K562 (cell line): ENCODE measurements around the gene SCART1. TPM values are rescaled to one million over a fixed set of nuclear protein-coding genes. Genes with fewer than 3 reads are reported as not detected.

Experiments used
- ATAC-seq: fragments of 200-7000 bp; cut with Tn5 transposase; 3 replicates; pipeline ENCODE4 v1.9.1; 2020; ENCODE audit warnings: moderate library complexity
- BruUV-seq: library from RNA; stranded (reverse); fragments of 400-500 nt; replicated peaks from 2 replicates; lab custom pipeline; 2021; lab: Mats Ljungman, UMichigan
- CTCF ChIA-PET: fragments of 300-600 bp; formaldehyde crosslinking; extraction: SDS; loops from one replicate; lab custom pipeline; 2021; ENCODE audit warnings: low intra/inter-chr PET ratio; lab: Yijun Ruan, JAX
- POLR2A ChIA-PET: fragments of 300-600, 350-650 bp; sonication (Branson Sonifier 250); formaldehyde crosslinking; extraction: SDS; loops from one replicate; lab custom pipeline; 2021; ENCODE audit warnings: antibody characterized with exemption, inconsistent platforms; lab: Yijun Ruan, JAX
- DNase-seq, 4 experiments: peaks; one replicate each; pipeline versions ENCODE4 v3.0.0 to v3.0.0-alpha.2; 2011 to 2018; ENCODE audit warnings: low spot score in 3 of 4, mixed read lengths in 3 of 4; ENCODE audit errors: extremely low read depth in 1 of 4
- FAIRE-seq: peaks from 2 replicates; lab custom pipeline; 2011; peaks lifted over from hg19 to GRCh38; lab: Jason Lieb, UNC
- H2AFZ ChIP-seq: 2 replicates; pipeline ENCODE4 v1.6.0; 2011; ENCODE audit warnings: low read depth, low read length, control low read depth, inconsistent platforms
- H3K27ac ChIP-seq: fragments of 200-600 bp; 3 replicates; pipeline ENCODE4 v1.8.0; 2011; ENCODE audit warnings: low read depth, mild to moderate bottlenecking, control low read depth, inconsistent platforms, low read length, moderate library complexity, mixed read lengths; ENCODE audit errors: extremely low read depth
- H3K27me3 ChIP-seq, 2 experiments: fragments of 300-600 bp in 1 of 2; 2 replicates in 1 of 2; 3 replicates in 1 of 2; pipeline versions ENCODE4 v1.6.0 to v1.8.0; 2011; ENCODE audit warnings: inconsistent platforms in 2 of 2, low read length in 2 of 2, mild to moderate bottlenecking in 1 of 2, mixed read lengths in 1 of 2, moderate library complexity in 1 of 2; ENCODE audit not compliant: control insufficient read depth in 2 of 2, insufficient read depth in 2 of 2
- H3K36me3 ChIP-seq: fragments of 300-600 bp; 3 replicates; pipeline ENCODE4 v1.8.0; 2011; ENCODE audit warnings: mild to moderate bottlenecking, low read length, inconsistent platforms; ENCODE audit not compliant: control insufficient read depth, insufficient read depth
- H3K4me1 ChIP-seq, 2 experiments: fragments of 200-600 bp in 1 of 2; replicated peaks in 1 of 2; 2 replicates in 1 of 2; 3 replicates in 1 of 2; pipeline versions ENCODE4 v1.5.1 to v1.8.0; 2011; ENCODE audit warnings: inconsistent platforms in 2 of 2, low read length in 2 of 2, mild to moderate bottlenecking in 1 of 2, mixed read lengths in 1 of 2, moderate library complexity in 1 of 2; ENCODE audit not compliant: control insufficient read depth in 2 of 2, insufficient read depth in 2 of 2
- H3K4me2 ChIP-seq: 2 replicates; pipeline ENCODE4 v1.6.1; 2011; ENCODE audit warnings: low read length, control low read depth, inconsistent platforms, mixed read lengths; ENCODE audit not compliant: insufficient read depth
- H3K4me3 ChIP-seq: fragments of 200-600 bp; sonication (generic), shearing (Covaris generic); 2 replicates; pipeline ENCODE4 v1.5.1; 2016; ENCODE audit warnings: control low read depth, inconsistent platforms
- H3K79me2 ChIP-seq: fragments of 200-600 bp; 3 replicates; pipeline ENCODE4 v1.8.0; 2011; ENCODE audit warnings: low read length, inconsistent platforms; ENCODE audit not compliant: control insufficient read depth, insufficient read depth
- H3K9ac ChIP-seq, 2 experiments: 2 replicates each; pipeline versions ENCODE4 v1.6.0 to v1.6.1; 2011; ENCODE audit warnings: low read depth in 2 of 2, low read length in 2 of 2, control low read depth in 1 of 2, inconsistent platforms in 1 of 2, mild to moderate bottlenecking in 1 of 2, mixed read lengths in 1 of 2; ENCODE audit not compliant: insufficient read depth in 1 of 2
- H3K9me1 ChIP-seq: one replicate; pipeline ENCODE4 v1.6.0; 2011; ENCODE audit warnings: inconsistent platforms, mild to moderate bottlenecking, low read length, moderate library complexity; ENCODE audit not compliant: control insufficient read depth, insufficient read depth
- H3K9me3 ChIP-seq: replicated peaks from 2 replicates; pipeline ENCODE4 v1.5.1; 2011; ENCODE audit warnings: low read depth, low read length, inconsistent platforms; ENCODE audit not compliant: control insufficient read depth, insufficient read depth
- H4K20me1 ChIP-seq: replicated peaks from 2 replicates; pipeline ENCODE4 v1.6.1; 2011; ENCODE audit warnings: low read length, inconsistent platforms, mixed read lengths; ENCODE audit not compliant: control insufficient read depth, insufficient read depth
- BCOR ChIP-seq: fragments of 450-650 bp; IDR thresholded peaks from 2 replicates; pipeline ENCODE4 v1.6.1; 2016
- BRD9 ChIP-seq: fragments of 450-650 bp; IDR thresholded peaks from 2 replicates; pipeline ENCODE4 v1.6.1; 2018; ENCODE audit warnings: low read depth; ENCODE audit not compliant: partially characterized antibody
- FOXJ3 ChIP-seq: sonication (generic); formaldehyde crosslinking; IDR thresholded peaks from 2 replicates; pipeline ENCODE4 v1.4.0; 2020; ENCODE audit warnings: mild to moderate bottlenecking, missing genetic modification reagents
- NR3C1 ChIP-seq: sonication (generic); formaldehyde crosslinking; IDR thresholded peaks from 2 replicates; pipeline ENCODE4 v1.8.1; 2022; ENCODE audit warnings: missing genetic modification reagents
- RBM14 ChIP-seq: fragments of 200-400 bp; formaldehyde crosslinking; IDR thresholded peaks from 2 replicates; pipeline ENCODE4 v1.6.1; 2018; ENCODE audit warnings: low read depth, mild to moderate bottlenecking, low read length, moderate library complexity, borderline replicate concordance; ENCODE audit not compliant: insufficient read depth
- SOX6 ChIP-seq: fragments of 450-650 bp; IDR thresholded peaks from 2 replicates; pipeline ENCODE4 v1.6.1; 2014; ENCODE audit warnings: mild to moderate bottlenecking
- ZBTB26 ChIP-seq: fragments of 450-650 bp; formaldehyde crosslinking; IDR thresholded peaks from 2 replicates; pipeline ENCODE4 v1.4.0; 2022; ENCODE audit warnings: missing genetic modification characterization
- ZNF175 ChIP-seq: fragments of 200-800 bp; sonication (Bioruptor generic); IDR thresholded peaks from 2 replicates; pipeline ENCODE4 v1.6.1; 2016; ENCODE audit warnings: low read depth, mild to moderate bottlenecking, missing genetic modification characterization, missing compliant biosample characterization
- WGBS: fragments of 100-300 bp; shearing (Covaris generic); methylation state at CpG from one replicate; pipeline ENCODE4 v1.1.6; 2016; ENCODE audit warnings: low coverage, mixed read lengths; ENCODE audit not compliant: insufficient coverage; ENCODE audit errors: missing lambda C conversion rate; 5-methylcytosine and 5-hydroxymethylcytosine counted together
- in situ Hi-C: fragments of 300-500 bp; cut with MboI; formaldehyde crosslinking; loops from 4 replicates; pipeline ENCODE4 v1.15.0; 2018; ENCODE audit warnings: inconsistent platforms, mixed read lengths
- intact Hi-C: fragments of 100-400 bp; cut with micrococcal nuclease; formaldehyde crosslinking; loops from 2 replicates; pipeline ENCODE4 v1.14.2; 2022
- polyA plus RNA-seq, 8 experiments: library from polyadenylated mRNA; depleted of rRNA in 4 of 8; stranded (reverse) in 5 of 8; unstranded in 3 of 8; fragments of >200 nt; fragmentation: Nextera tagmentation in 2 of 8; fragmentation: Illumina TruSeq in 1 of 8; extraction: Ambion mirVana in 2 of 8; extraction: Trizol in 1 of 8; gene quantifications; 2 replicates each; pipeline versions ENCODE4 v1.2.1 to v1.2.3, GENCODE V29; 2011 to 2014; ENCODE audit warnings: inconsistent platforms in 1 of 8, missing spikeins in 1 of 8
- total RNA-seq, 7 experiments: library from RNA; depleted of rRNA in 6 of 7; stranded (reverse); fragments of >200 nt in 6 of 7; fragmentation: Illumina TruSeq in 2 of 7; extraction: Trizol in 2 of 7; gene quantifications; 2 replicates each; pipeline versions ENCODE4 v1.2.1 to v1.2.3, GENCODE V29; 2011 to 2021; ENCODE audit warnings: low replicate concordance in 1 of 7

SCART1 gene
- total and polyA plus RNA-seq, 9 of the 15 experiments (the other 6 are each of a cell fraction or from before 2014, with no cell fraction given), result 0.18 to 6.5 (median 4.5) TPM

- Histone ChIP-seq H4K20me1 (no peaks in the 10 kb centered on the region), H3K27ac (no peak overlapping the region), H3K27me3 (peaks cover 0 to 40% of the 10 kb centered on the region in 2 experiments; a peak in 2 of 5 replicates), H3K4me2 (peak overlapping the region; percentile 8; the same call in 1 of the 2 replicates), H3K4me3 (no peak overlapping the region), H3K9me3 (no peaks in the 10 kb centered on the region), H3K9me1 (no peaks in the 10 kb centered on the region), H3K4me1 (peaks cover 0 to 34% of the 10 kb centered on the region in 2 experiments; a peak in 2 of 5 replicates), H3K79me2 (no peaks in the 10 kb centered on the region; the same call in 2 of the 3 replicates), H2AFZ (no peak overlapping the region), H3K9ac (no peak overlapping the region), H3K36me3 (no peaks in the 10 kb centered on the region)
- FAIRE-seq (no peak), DNase-seq (no peak), ATAC-seq (no peak)
- ChIA-PET POLR2A (no interaction called here), CTCF (no interaction called here)
- BruUV-seq, result no TSS peak
- in situ Hi-C loops, result no loop called here
- intact Hi-C loops, result no loop called here
- WGBS, result 2% methylated on average over 5 of the region's 5 CpGs
- no peak for TF ChIP-seq NR3C1
- TF ChIP-seq FOXJ3 (CRISPR knock-in tag), result no peak
- TF ChIP-seq RBM14, result no peak
- no peak for TF ChIP-seq SOX6
Observed at GRCh38 chr10:133455196-133455595, 1.5 kb downstream of the SCART1 start.

GRCh38 chr10:133455611-133456031 lies 1.9 kb downstream of the SCART1 start:
- Histone ChIP-seq H4K20me1 (no peaks in the 10 kb centered on the region), H3K9ac (no peak overlapping the region), H3K9me1 (no peaks in the 10 kb centered on the region), H3K79me2 (no peaks in the 10 kb centered on the region; the same call in 2 of the 3 replicates), H3K4me1 (peaks cover 0 to 34% of the 10 kb centered on the region in 2 experiments; a peak in 2 of 5 replicates), H3K27ac (no peak overlapping the region), H3K4me3 (no peak overlapping the region), H3K4me2 (no peak overlapping the region), H3K36me3 (no peaks in the 10 kb centered on the region), H2AFZ (no peak overlapping the region), H3K9me3 (no peaks in the 10 kb centered on the region), H3K27me3 (peaks cover 0 to 40% of the 10 kb centered on the region in 2 experiments; a peak in 2 of 5 replicates)
- no peak for ATAC-seq
- POLR2A ChIA-PET, result no interaction called here
- no TSS peak for BruUV-seq
- intact Hi-C loops, result no loop called here
- FAIRE-seq, result no peak
- DNase-seq, result no peak
- 12% methylated on average over 7 of the region's 7 CpGs for WGBS
- CTCF ChIA-PET, result no interaction called here
- in situ Hi-C loops, result no loop called here
- TF ChIP-seq BRD9 (no peak), BCOR (no peak), ZNF175 (CRISPR knock-in tag) (no peak), ZBTB26 (no peak)
